Heart right ventricle (tissue), 16 donors: ENCODE results near the gene PRPSAP1. TPM values are rescaled to one million over a fixed set of nuclear protein-coding genes. Genes with fewer than 3 reads are reported as not detected.
A peak's percentile ranks its signal among the peaks of the same experiment; 100 is the strongest.

Source experiments
- ATAC-seq, 8 donors: fragments of 200-7000 bp; cut with Tn5 transposase; one replicate each; pipeline ENCODE4 v1.9.1; 2020; ENCODE audit warnings: mild to moderate bottlenecking in 8 of 8, moderate library complexity in 8 of 8, moderate number of reproducible peaks in 1 of 8
- DNase-seq, 2 donors: peaks; one replicate each; pipeline ENCODE4 v3.0.0-alpha.2; 2020
- H3K27ac ChIP-seq, 10 donors: fragments of 200-600 bp; sonication (generic) in 2 of 10; one replicate each; pipeline versions ENCODE4 v1.5.0 to v1.8.0; 2020 to 2022; ENCODE audit warnings: mild to moderate bottlenecking in 3 of 10
- H3K27me3 ChIP-seq, 7 donors: fragments of 200-600 bp; one replicate each; pipeline ENCODE4 v1.8.0; 2021 to 2022; ENCODE audit warnings: mild to moderate bottlenecking in 2 of 7
- H3K36me3 ChIP-seq, 9 donors: fragments of 200-600 bp; sonication (generic) in 1 of 9; one replicate each; pipeline versions ENCODE4 v1.5.0 to v1.8.0; 2020 to 2022; ENCODE audit warnings: mild to moderate bottlenecking in 2 of 9
- H3K4me1 ChIP-seq, 9 donors: fragments of 200-600 bp; sonication (generic) in 1 of 9; one replicate each; pipeline versions ENCODE4 v1.5.0 to v1.8.0; 2020 to 2022; ENCODE audit warnings: mild to moderate bottlenecking in 4 of 9
- H3K4me3 ChIP-seq, 10 donors: fragments of 200-600 bp; sonication (generic) in 2 of 10; one replicate each; pipeline versions ENCODE4 v1.5.0 to v1.8.0; 2020 to 2022; ENCODE audit warnings: mild to moderate bottlenecking in 7 of 10, moderate library complexity in 2 of 10
- H3K9me3 ChIP-seq, 11 donors: fragments of 200-600 bp in 10 of 11; sonication (generic) in 2 of 11; one replicate each; pipeline versions ENCODE4 v1.5.0 to v1.8.0; 2013 to 2022; ENCODE audit warnings: mild to moderate bottlenecking in 2 of 11, control low read depth in 1 of 11, moderate library complexity in 1 of 11
- CTCF ChIP-seq, 9 donors: fragments of 200-600 bp; sonication (generic) in 2 of 9; IDR thresholded peaks; one replicate each; pipeline versions ENCODE4 v1.5.0 to v1.8.0; 2021 to 2022; ENCODE audit warnings: antibody characterized with exemption in 9 of 9, mild to moderate bottlenecking in 5 of 9, moderate library complexity in 1 of 9
- WGBS, 2 donors: extraction: QIAGEN DNeasy Blood & Tissue Kit; methylation state at CpG; one replicate each; pipeline ENCODE4 v1.1.7; 2013; ENCODE audit warnings: inconsistent platforms in 1 of 2; 5-methylcytosine and 5-hydroxymethylcytosine counted together
- intact Hi-C, 10 donors: fragments of 100-400 bp; cut with DNase I; formaldehyde crosslinking; loops; one replicate each; pipeline versions ENCODE4 v1.11.1 to v1.14.2; 2022
- polyA plus RNA-seq, 2 donors: library from polyadenylated mRNA; stranded (reverse); fragments of 200-250 nt; gene quantifications; one replicate each; pipeline ENCODE4 v1.2.3, GENCODE V29; 2013
- total RNA-seq, 10 donors: library from RNA; stranded (reverse); fragmentation: NEBNext Ultra II Directional in 3 of 10; extraction: Animal tissue kit (Norgen Biotek cat#: 25700) in 3 of 10; gene quantifications; one replicate each; pipeline versions ENCODE4 v1.2.1 to v1.2.4, GENCODE V29; 2021 to 2023
- donor health status: Arrhythmogenic right ventricular cardiomyopathy.
- donor health status: ischemic (EF 13 %, LVEDD 7.1; RV severe dilation, severe dysfunction).
- donor health status: healthy with polysubstance abuse.
- donor health status: DM: no; HTN: yes; CAD: no.
- donor health status: DM: no; HTN: no; CAD: no.
- donor health status: ischemic (EF 25% LVEDD 6.9; RV normal size, moderate dysfunction).
- donor health status: ischemic (EF 25% LVEDD 5.7; RV mildly dilated, moderate dysfunction).
- donor health status: healthy.
- donor health status: DM: yes; HTN: yes; CAD: no.
- donor health status: Ischemic cardiomyopathy.
- donor health status: ischemic (EF 35%, LVEDD 5.7; RV mildly dilated, moderate dysfunction).
- donor health status: nonischemic (EF 11% LVEDD 7.7; RV severe dilation, severe dysfunction).
- donor health status: DM: yes; HTN: yes; CAD: no.
- donor health status: PGD.
- donor health status: ischemic (EF 29% LVEDD 5.4; RV normal size, mild dysfunction).
- donor health status: nonischemic (EF 23%, LVEDD 6.1; RV moderate dilation, normal function).

The PRPSAP1 gene
- total and polyA plus RNA-seq, 12 donors, result 26.4 to 43.7 (median 33.7) TPM

DNA sequence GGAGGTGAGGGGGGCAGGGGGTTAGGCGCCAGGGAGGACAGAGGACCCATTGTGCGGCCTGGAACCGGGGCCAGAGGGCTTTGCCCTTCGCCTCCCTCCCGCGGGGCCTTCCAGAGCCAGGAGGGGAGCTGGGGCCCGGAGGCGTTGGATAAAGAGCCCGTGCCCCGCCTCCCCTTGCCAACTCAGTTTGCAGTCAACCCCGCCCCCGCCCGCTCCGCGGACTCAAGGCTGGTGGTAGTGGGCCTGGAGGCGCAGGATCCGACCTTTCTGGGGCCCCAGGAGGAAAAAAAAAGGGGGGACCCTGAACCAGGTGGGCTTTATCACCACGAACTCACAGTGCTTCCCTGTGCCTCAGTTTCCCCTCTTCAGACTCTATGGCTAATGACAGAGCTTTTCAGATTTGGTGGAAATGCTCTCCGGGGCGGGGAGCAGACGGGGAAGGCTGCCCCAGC, 28.7 kb upstream of the PRPSAP1 start:
- Histone ChIP-seq H3K36me3 (peaks cover 0 to 7% (median 0%) of the 10 kb centered on the region in 9 donors), H3K4me3 (peak overlapping the region; percentile 47 to 84 (median 70)), H3K4me1 (peaks cover 5 to 53% (median 35%) of the 10 kb centered on the region in 9 donors), H3K27ac (peak overlapping the region; percentile 1 to 98 (median 86)), H3K27me3 (peaks cover 0 to 11% (median 0%) of the 10 kb centered on the region in 7 donors), H3K9me3 (no peaks in the 10 kb centered on the region)
- no peak for TF ChIP-seq CTCF (IDR thresholded peaks at IDR 0.05)
- DNase-seq (no peak), ATAC-seq (no peak)
- intact Hi-C loops, result no loop called here
- 43 to 62% methylated on average over 21 of the region's 21 CpGs for WGBS, 2 donors

- ATAC-seq, result no peak
Measured at GRCh38 chr17:76381633-76382350, 28.1 kb upstream of the PRPSAP1 start.

DNA sequence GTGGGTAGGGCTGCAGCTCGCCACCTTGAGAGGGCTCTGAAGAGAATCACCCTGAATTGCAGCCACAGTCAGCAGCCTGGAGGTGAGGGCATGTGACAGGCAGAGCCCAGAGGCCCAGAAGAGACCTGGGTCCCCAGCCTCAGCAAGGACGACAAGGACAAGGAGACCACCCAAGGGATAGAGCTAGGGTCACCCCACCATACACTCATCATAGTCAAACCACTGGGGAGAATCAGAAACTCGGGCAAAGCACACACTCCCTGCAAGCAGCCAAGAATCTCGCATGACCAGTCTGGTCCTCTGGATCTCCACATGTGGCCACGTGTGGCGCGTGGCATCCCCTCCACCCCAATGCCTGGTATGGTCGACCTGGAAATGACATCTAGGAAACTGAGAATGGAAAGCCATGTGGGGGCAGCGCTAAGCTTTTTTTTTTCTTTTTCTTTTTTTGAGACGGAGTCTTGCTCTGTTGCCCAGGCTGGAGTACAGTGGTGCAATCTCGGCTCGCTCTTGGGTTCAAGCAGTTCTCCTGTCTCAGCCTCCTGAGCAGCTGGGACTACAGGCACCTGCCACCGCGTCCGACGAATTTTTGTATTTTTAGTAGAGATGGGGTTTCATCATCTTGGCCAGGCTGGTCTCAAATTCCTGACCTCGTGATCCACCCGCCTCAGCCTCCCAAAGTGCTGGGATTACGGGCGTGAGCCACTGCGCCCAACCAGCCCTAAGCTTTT, 26.1 kb upstream of the PRPSAP1 start:
- H3K4me3 ChIP-seq, result no peak overlapping the region
- intact Hi-C loops, result no loop called here
- no peak for TF ChIP-seq CTCF (IDR thresholded peaks at IDR 0.05)
- ATAC-seq (no peak), DNase-seq (no peak)
- no peak overlapping the region for H3K27ac ChIP-seq
- peaks cover 2 to 51% (median 34%) of the 10 kb centered on the region in 9 donors for H3K4me1 ChIP-seq
- WGBS, 2 donors, result 94% methylated on average over 21 of the region's 21 CpGs
- H3K27me3 ChIP-seq, result peaks cover 0 to 2% (median 0%) of the 10 kb centered on the region in 7 donors
- no peaks in the 10 kb centered on the region for H3K9me3 ChIP-seq
- H3K36me3 ChIP-seq, result no peaks in the 10 kb centered on the region

More at GRCh38 chr17:76381633-76382350, 28.1 kb upstream of the PRPSAP1 start:
- intact Hi-C loops, result no loop called here
- DNase-seq, result peak; percentile 26 to 51
- H3K27ac ChIP-seq, result peak overlapping the region in 4 of 10 donors; percentile 78 to 93 (median 86)
- peaks cover 0 to 11% (median 0%) of the 10 kb centered on the region in 7 donors for H3K27me3 ChIP-seq
- H3K9me3 ChIP-seq, result no peaks in the 10 kb centered on the region
- WGBS, 2 donors, result 80 to 86% methylated on average over 19 of the region's 19 CpGs
- peaks cover 5 to 57% (median 37%) of the 10 kb centered on the region in 9 donors for H3K4me1 ChIP-seq
- H3K36me3 ChIP-seq, result peaks cover 0 to 1% (median 0%) of the 10 kb centered on the region in 9 donors
- TF ChIP-seq CTCF (IDR thresholded peaks at IDR 0.05), result no peak
- peak overlapping the region in 4 of 10 donors; percentile 55 to 74 (median 68) for H3K4me3 ChIP-seq

- Histone ChIP-seq H3K4me1 (peaks cover 2 to 47% (median 30%) of the 10 kb centered on the region in 9 donors), H3K27ac (no peak overlapping the region), H3K9me3 (no peaks in the 10 kb centered on the region), H3K36me3 (no peaks in the 10 kb centered on the region), H3K4me3 (no peak overlapping the region), H3K27me3 (no peaks in the 10 kb centered on the region)
- no peak for TF ChIP-seq CTCF (IDR thresholded peaks at IDR 0.05)
- 95 to 97% methylated on average over 11 of the region's 11 CpGs for WGBS, 2 donors
- ATAC-seq (no peak), DNase-seq (no peak)
- intact Hi-C loops, result no loop called here
Measured at GRCh38 chr17:76379275-76379641, 25.5 kb upstream of the PRPSAP1 start.
